PFSK-1 (cell line): ENCODE results near the gene BMF.
A peak's percentile ranks its signal among the peaks of the same experiment; 100 is the strongest.

Experiments
- FOXP2 ChIP-seq: optimal IDR thresholded peaks from 2 replicates; pipeline ENCODE3; 2011; ENCODE audit warnings: borderline replicate concordance, control low read depth, inconsistent platforms; ENCODE audit not compliant: insufficient read depth; ENCODE audit errors: extremely low read length, extremely low read depth
- POLR2AphosphoS5 ChIP-seq: IDR thresholded peaks from 2 replicates; pipeline ENCODE4 v1.6.1; 2012; ENCODE audit warnings: low read depth, mild to moderate bottlenecking, control low read depth, low read length, moderate library complexity
- REST ChIP-seq, 2 experiments: IDR thresholded peaks; 2 replicates each; pipeline versions ENCODE4 v1.6.1 to v1.8.0; 2011 to 2012; ENCODE audit warnings: low read depth in 2 of 2, low read length in 2 of 2, control low read depth in 1 of 2, inconsistent platforms in 1 of 2, mild to moderate bottlenecking in 1 of 2, moderate library complexity in 1 of 2; ENCODE audit not compliant: insufficient read depth in 1 of 2
- SIN3A ChIP-seq: IDR thresholded peaks from 2 replicates; pipeline ENCODE4 v1.6.1; 2012; ENCODE audit warnings: mild to moderate bottlenecking, low read length, moderate library complexity, borderline replicate concordance; ENCODE audit not compliant: insufficient read depth
- TAF1 ChIP-seq: IDR thresholded peaks from 2 replicates; pipeline ENCODE4 v1.6.1; 2012; ENCODE audit warnings: low read length, control low read depth, borderline replicate concordance; ENCODE audit not compliant: insufficient read depth

The BMF gene

DNA sequence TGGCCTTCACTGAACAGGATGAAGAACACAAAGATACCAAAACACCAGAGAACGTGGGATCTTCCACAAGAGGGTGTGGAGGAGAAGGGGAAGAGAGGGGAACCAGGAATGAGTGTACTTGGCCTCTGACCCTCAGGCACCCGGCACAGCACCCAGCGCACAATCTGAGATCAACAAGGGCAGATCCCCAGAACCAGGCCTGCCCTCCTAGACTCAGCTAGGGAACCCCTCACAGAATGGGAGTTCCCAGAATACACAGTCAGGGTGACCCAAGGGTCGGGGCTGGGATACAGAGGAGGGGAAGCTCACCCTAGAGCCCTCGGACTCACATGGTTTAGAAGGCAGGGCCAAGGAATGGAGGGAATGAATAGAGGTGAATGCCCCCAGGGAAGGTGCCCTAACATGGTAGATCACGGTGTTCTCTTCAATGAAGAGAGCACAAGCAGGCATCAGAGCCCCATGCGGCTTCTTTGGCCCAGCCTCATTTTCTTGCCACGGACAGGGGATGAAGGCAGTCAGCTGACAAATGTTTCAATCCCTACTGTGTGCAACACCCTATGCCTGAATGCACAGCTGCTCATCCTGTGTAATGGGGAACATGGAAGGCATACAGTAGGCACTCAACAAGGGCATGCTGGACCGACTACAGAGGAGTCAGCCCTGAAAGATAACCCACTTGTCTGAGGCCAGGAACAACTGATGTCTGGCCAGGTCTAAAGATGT lies 13.1 kb downstream of the BMF start:
- TF ChIP-seq SIN3A (no peak), TAF1 (no peak), REST (IDR thresholded peaks at IDR 0.05; ENCODE audit: insufficient read depth in 1 of 2, low read depth in 2 of 2, low read length in 2 of 2) (no peak), FOXP2 (no peak), POLR2AphosphoS5 (no peak)

DNA sequence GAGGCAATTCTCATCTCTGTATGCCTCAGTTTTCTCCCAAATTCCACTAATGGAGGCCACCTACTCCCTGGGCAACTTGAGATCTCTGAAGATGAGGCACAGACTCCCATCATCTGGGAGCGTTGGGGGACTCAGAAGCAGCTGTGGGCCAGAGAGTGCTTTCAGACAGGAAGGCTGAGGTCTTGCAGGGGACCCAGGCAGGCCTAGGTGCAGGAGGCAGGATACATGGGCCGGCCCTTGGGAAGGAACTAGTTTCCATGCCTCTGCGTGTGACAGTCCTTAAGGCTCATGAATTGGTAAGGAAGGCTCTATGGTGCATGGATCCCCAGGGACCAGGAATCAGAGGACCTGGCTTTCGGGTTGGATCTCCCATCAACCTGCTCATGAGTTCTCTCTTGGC lies 14.5 kb downstream of the BMF start:
- TF ChIP-seq REST (IDR thresholded peaks at IDR 0.05; ENCODE audit: insufficient read depth in 1 of 2, low read depth in 2 of 2, low read length in 2 of 2) (no peak), POLR2AphosphoS5 (no peak), FOXP2 (no peak), TAF1 (no peak), SIN3A (no peak)

DNA sequence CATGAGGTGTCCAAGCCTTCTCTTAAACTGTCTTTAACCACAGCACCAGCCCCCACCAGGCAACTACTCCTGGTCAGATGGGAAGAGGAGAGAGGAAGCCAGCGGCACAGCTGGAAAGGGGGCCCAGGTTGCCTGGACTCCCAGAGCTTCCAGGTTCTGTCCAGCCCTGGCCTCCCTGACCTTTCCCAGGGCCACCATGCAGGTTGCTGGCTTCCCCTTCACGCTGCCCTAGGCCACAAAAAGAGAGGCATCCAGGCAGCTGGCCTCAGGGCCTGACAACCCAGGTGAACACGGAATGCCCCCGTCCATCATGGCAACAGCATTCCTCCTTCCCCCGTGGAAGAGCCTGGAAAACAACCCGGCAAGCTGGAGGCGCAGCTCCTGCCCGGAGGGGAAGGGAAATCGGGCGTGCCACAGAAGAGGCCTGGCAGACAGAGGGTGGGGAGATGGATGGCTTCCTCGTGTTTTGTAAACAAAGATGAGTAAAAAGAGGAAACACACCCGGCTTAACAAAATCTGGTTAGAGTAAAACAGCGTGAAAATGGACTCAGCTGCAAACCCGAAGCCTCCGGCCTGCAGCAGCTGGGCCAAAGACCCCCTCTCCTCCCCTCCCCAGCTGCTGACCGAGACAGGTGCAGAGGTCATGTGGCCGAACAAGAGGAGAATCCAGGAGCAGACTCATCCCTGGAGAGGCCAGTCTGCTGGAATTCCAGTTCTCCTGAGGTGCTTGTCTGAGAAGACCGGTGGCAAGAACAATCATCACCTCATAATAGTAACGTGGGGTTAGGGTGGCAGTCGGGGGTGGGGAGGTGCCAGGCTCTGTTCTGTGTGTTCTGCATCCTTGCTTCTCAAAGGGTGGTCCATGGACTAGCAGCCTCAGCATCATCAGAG lies 15.5 kb downstream of the BMF start:
- TF ChIP-seq FOXP2 (peak; percentile 70), POLR2AphosphoS5 (no peak), SIN3A (no peak), REST (IDR thresholded peaks at IDR 0.05; ENCODE audit: insufficient read depth in 1 of 2, low read depth in 2 of 2, low read length in 2 of 2) (0 out of 4 replicates have a peak, but pooled peaks of 1 of the 2 experiments have one; percentile 42), TAF1 (no peak)

GRCh38 chr15:40092256-40092978 lies 16.3 kb downstream of the BMF start:
- TF ChIP-seq SIN3A (no peak), FOXP2 (no peak), REST (IDR thresholded peaks at IDR 0.05; ENCODE audit: insufficient read depth in 1 of 2, low read depth in 2 of 2, low read length in 2 of 2) (no peak), TAF1 (no peak), POLR2AphosphoS5 (no peak)
